Retinal pigment epithelial cell (primary cell): ENCODE data around the gene RC3H2.
"Not testable (repeated sequence)": the region's sequence is repeated elsewhere in the genome, so short reads cannot be mapped to it uniquely, and the experiment has no call there.

ENCODE experiments used
- DNase-seq: peaks from one replicate; pipeline ENCODE4 v3.0.0-alpha.2; 2010; ENCODE audit warnings: low read depth
- H3K4me3 ChIP-seq: 2 replicates; pipeline ENCODE4 v1.5.1; 2011; ENCODE audit warnings: mild to moderate bottlenecking, low read length, control low read depth, moderate library complexity
- TF ChIP-seq, protein P1 (sequence below): conservative IDR thresholded peaks from 2 replicates; pipeline ENCODE4 v1.5.1; 2011; ENCODE audit warnings: low read depth, low read length, control low read depth, inconsistent platforms

RC3H2 gene

DNA sequence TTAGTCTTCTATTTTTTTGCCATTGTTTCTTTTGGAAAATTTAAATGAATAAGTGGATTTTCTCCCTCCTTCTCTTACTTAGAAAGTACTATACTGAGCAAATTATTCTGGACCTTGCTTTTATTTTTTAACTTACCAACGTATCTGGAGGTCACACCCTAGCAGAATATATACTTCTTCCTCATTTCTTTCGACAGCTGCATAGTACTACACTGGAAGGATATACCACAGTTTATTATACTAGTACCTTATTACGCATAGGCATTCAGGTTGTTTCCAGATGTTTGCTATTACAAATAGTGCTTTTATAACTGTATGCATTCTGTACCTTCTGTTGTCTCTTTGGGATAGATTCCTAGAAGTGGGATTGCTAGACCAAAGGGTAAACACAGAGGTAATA is 16.7 kb downstream of the RC3H2 start:
- no peak overlapping the region for H3K4me3 ChIP-seq
- TF ChIP-seq, protein P1, sequence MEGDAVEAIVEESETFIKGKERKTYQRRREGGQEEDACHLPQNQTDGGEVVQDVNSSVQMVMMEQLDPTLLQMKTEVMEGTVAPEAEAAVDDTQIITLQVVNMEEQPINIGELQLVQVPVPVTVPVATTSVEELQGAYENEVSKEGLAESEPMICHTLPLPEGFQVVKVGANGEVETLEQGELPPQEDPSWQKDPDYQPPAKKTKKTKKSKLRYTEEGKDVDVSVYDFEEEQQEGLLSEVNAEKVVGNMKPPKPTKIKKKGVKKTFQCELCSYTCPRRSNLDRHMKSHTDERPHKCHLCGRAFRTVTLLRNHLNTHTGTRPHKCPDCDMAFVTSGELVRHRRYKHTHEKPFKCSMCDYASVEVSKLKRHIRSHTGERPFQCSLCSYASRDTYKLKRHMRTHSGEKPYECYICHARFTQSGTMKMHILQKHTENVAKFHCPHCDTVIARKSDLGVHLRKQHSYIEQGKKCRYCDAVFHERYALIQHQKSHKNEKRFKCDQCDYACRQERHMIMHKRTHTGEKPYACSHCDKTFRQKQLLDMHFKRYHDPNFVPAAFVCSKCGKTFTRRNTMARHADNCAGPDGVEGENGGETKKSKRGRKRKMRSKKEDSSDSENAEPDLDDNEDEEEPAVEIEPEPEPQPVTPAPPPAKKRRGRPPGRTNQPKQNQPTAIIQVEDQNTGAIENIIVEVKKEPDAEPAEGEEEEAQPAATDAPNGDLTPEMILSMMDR = no peak
- no peak for DNase-seq

DNA sequence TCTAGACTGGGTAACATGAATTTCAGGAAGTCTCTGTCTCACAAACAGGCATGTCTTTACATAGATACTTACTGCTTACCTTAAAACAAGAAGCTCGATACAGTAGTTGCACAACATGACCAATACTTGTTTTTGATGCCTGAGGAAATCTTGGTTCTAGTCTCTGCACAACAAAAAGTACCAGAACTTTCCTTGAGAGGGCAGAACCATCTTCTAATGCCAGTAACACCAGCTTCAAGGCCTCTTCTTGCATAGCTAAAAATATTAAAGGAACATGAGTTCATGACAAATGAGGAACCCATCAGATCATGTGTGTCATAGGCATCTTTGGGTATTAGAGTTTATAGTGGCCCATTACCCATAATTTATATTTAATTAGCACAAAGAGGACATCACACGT is 22.0 kb downstream of the RC3H2 start:
- no peak for DNase-seq
- TF ChIP-seq, protein P1 = no peak
- no peak overlapping the region for H3K4me3 ChIP-seq

GRCh38 chr9:122879443-122879842 is 25.7 kb downstream of the RC3H2 start:
- H3K4me3 ChIP-seq = no peak overlapping the region
- no peak for DNase-seq
- TF ChIP-seq, protein P1 = no peak

DNA sequence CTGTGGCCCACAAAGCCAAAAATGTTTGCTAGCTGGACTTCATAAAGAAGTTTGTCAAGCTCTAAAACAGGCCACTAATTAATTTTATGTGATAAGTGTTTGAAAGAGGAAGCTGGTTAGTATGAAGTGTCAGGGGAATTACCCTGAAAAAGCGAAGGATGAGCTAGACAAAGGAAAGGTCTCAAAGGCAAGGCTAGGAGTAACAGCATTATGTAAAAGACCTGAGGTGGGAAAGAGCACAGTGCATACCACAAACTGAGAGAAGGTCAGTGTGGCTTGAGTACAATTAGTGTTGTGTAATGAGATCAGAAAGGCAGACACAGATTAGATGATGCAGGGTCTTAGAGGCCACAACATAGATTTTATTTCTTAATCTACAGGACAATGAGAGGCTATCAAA is 29.6 kb downstream of the RC3H2 start:
- H3K4me3 ChIP-seq = no peak overlapping the region
- no peak for DNase-seq
- TF ChIP-seq, protein P1 = no peak

DNA sequence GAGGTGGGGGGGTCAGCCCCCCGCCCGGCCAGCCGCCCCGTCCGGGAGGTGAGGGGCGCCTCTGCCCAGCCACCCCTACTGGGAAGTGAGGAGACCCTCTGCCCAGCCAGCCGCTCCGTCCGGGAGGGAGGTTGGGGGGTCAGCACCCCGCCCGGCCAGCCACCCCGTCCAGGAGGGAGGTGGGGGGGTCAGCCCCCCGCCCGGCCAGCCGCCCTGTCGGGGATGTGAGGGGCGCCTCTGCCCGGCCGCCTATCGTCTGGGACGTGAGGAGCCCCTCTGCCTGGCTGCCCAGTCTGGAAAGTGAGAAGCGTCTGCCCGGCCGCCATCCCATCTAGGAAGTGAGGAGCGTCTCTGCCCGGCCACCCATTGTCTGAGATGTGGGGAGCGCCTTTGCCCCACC is 37.9 kb downstream of the RC3H2 start:
- not testable (repeated sequence) for H3K4me3 ChIP-seq, DNase-seq

DNA sequence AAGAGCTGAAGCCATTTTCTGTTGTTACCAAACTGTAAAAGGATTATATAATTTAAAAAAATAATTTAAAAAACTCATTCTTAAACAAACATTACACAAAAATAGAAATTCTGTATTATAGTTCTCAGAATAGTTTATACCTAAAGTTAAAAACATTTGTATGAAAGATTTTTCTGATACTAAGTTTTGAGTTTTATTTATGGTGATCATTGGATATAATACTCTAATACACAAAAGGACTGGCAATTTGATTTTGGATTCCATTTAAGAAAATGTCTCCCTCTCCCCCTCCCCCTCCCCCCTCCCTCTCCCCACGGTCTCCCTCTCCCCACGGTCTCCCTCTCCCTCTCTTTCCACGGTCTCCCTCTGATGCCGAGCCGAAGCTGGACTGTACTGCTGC is 39.1 kb downstream of the RC3H2 start:
- TF ChIP-seq, protein P1 = no peak
- no peak for DNase-seq
- H3K4me3 ChIP-seq = no peak overlapping the region

DNA sequence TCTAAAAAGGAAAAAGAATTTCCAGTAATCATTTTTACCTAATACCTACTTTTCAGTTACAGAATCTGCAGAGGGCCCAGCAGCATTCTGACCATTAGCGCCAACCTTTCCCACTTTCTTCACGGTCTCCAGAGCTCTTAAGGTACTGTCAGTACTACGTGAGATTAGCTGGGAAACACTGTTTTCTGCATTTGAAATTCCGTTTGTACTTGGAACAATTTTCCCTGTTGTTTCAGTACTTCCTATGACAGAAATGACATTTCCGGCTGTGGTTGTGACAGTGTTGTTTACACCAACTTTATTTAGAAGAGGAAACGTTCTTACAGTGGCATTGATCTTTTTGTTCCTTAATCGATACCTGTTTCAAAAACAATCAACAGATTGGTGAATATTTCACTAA is 39.9 kb downstream of the RC3H2 start:
- no peak overlapping the region for H3K4me3 ChIP-seq
- TF ChIP-seq, protein P1 = no peak
- DNase-seq = no peak

GRCh38 chr9:122863407-122863806 is 41.8 kb downstream of the RC3H2 start:
- TF ChIP-seq, protein P1 = no peak
- H3K4me3 ChIP-seq = no peak overlapping the region
- no peak for DNase-seq
